CD14-positive monocyte (primary cell): ENCODE results near the gene MRGPRD. TPM values are rescaled to one million over a fixed set of nuclear protein-coding genes. Genes with fewer than 3 reads are reported as not detected.

ENCODE experiments used
- DNase-seq, 3 donors: peaks; one replicate each; pipeline ENCODE4 v3.0.0-alpha.2; 2011 to 2022
- H2AFZ ChIP-seq: 2 replicates; pipeline ENCODE4 v1.6.0; 2012; ENCODE audit warnings: mild to moderate bottlenecking, low read depth, low read length, inconsistent platforms; ENCODE audit not compliant: insufficient read depth, poor library complexity, severe bottlenecking
- H3K27ac ChIP-seq, 2 donors: 1 replicate in 1 of 2; 2 replicates in 1 of 2; pipeline ENCODE4 v1.5.1; 2012 to 2013; ENCODE audit warnings: low read length in 2 of 2, control low read depth in 1 of 2, inconsistent platforms in 1 of 2, low read depth in 1 of 2, mild to moderate bottlenecking in 1 of 2
- H3K27me3 ChIP-seq, 2 donors: one replicate each; pipeline versions ENCODE4 v1.6.0 to v1.6.1; 2011 to 2013; ENCODE audit warnings: low read length in 2 of 2; ENCODE audit not compliant: control insufficient read depth in 2 of 2, insufficient read depth in 2 of 2
- H3K36me3 ChIP-seq, 2 donors: replicated peaks in 1 of 2; 1 replicate in 1 of 2; 2 replicates in 1 of 2; pipeline versions ENCODE4 v1.5.1 to v1.6.1; 2012 to 2013; ENCODE audit warnings: low read length in 2 of 2, control low read depth in 1 of 2, inconsistent platforms in 1 of 2, mild to moderate bottlenecking in 1 of 2; ENCODE audit not compliant: insufficient read depth in 2 of 2, control insufficient read depth in 1 of 2
- H3K4me1 ChIP-seq, 2 donors: 1 replicate in 1 of 2; 2 replicates in 1 of 2; pipeline versions ENCODE4 v1.5.1 to v1.6.1; 2012 to 2013; ENCODE audit warnings: low read length in 2 of 2, control low read depth in 1 of 2, inconsistent platforms in 1 of 2, mild to moderate bottlenecking in 1 of 2, moderate library complexity in 1 of 2; ENCODE audit not compliant: insufficient read depth in 2 of 2, control insufficient read depth in 1 of 2
- H3K4me2 ChIP-seq: replicated peaks from 2 replicates; pipeline ENCODE3; 2012; ENCODE audit warnings: low read length, moderate library complexity, mild to moderate bottlenecking; ENCODE audit not compliant: poor library complexity, severe bottlenecking; ENCODE audit errors: extremely low read depth
- H3K4me3 ChIP-seq, 3 experiments: fragments of 200-600 bp in 1 of 3; sonication (generic) in 1 of 3; replicated peaks in 1 of 3; 1 replicate in 2 of 3; 2 replicates in 1 of 3; pipeline ENCODE4 v1.5.1; 2011 to 2013; ENCODE audit warnings: low read length in 3 of 3, mild to moderate bottlenecking in 3 of 3, control low read depth in 2 of 3, low read depth in 2 of 3, inconsistent platforms in 1 of 3, moderate library complexity in 1 of 3
- H3K79me2 ChIP-seq: 2 replicates; pipeline ENCODE4 v1.6.0; 2012; ENCODE audit warnings: mild to moderate bottlenecking, control low read depth, inconsistent platforms, low read length, moderate library complexity; ENCODE audit not compliant: insufficient read depth
- H3K9ac ChIP-seq: 2 replicates; pipeline ENCODE4 v1.6.0; 2017; ENCODE audit warnings: low read length, mild to moderate bottlenecking; ENCODE audit not compliant: insufficient read depth, poor library complexity, severe bottlenecking
- H3K9me3 ChIP-seq, 2 donors: replicated peaks in 1 of 2; 1 replicate in 1 of 2; 2 replicates in 1 of 2; pipeline versions ENCODE4 v1.5.1 to v1.6.1; 2012 to 2013; ENCODE audit warnings: low read length in 2 of 2, control low read depth in 1 of 2; ENCODE audit not compliant: control insufficient read depth in 1 of 2, insufficient read depth in 1 of 2
- H4K20me1 ChIP-seq: 2 replicates; pipeline ENCODE4 v1.6.0; 2012; ENCODE audit warnings: mild to moderate bottlenecking, low read length, control low read depth, moderate library complexity; ENCODE audit not compliant: insufficient read depth
- H3K27ac Mint-ChIP-seq, 7 donors: one replicate each; pipeline ENCODE4 v1.8.0; 2020; ENCODE audit warnings: mild to moderate bottlenecking in 7 of 7, mixed read lengths in 7 of 7, moderate library complexity in 6 of 7, inconsistent platforms in 2 of 7
- H3K27me3 Mint-ChIP-seq, 3 donors: one replicate each; pipeline ENCODE4 v1.8.0; 2021 to 2022; ENCODE audit warnings: low read depth in 3 of 3, mild to moderate bottlenecking in 3 of 3, mixed read lengths in 3 of 3, moderate library complexity in 3 of 3, inconsistent platforms in 1 of 3
- H3K36me3 Mint-ChIP-seq, 2 donors: one replicate each; pipeline ENCODE4 v1.8.0; 2020; ENCODE audit warnings: mixed read lengths in 2 of 2, inconsistent platforms in 1 of 2, mild to moderate bottlenecking in 1 of 2
- H3K4me1 Mint-ChIP-seq: one replicate; pipeline ENCODE4 v1.8.0; 2020; ENCODE audit warnings: mild to moderate bottlenecking, mixed read lengths
- H3K4me3 Mint-ChIP-seq, 2 donors: one replicate each; pipeline ENCODE4 v1.8.0; 2020; ENCODE audit warnings: mild to moderate bottlenecking in 2 of 2, mixed read lengths in 2 of 2, moderate library complexity in 1 of 2
- H3K9me3 Mint-ChIP-seq, 7 donors: one replicate each; pipeline ENCODE4 v1.8.0; 2020 to 2022; ENCODE audit warnings: mixed read lengths in 7 of 7, mild to moderate bottlenecking in 6 of 7, moderate library complexity in 6 of 7, inconsistent platforms in 2 of 7
- CTCF ChIP-seq: fragments of 200-600 bp; IDR thresholded peaks from one replicate; pipeline ENCODE4 v1.8.0; 2022; ENCODE audit warnings: antibody characterized with exemption, mild to moderate bottlenecking
- WGBS: methylation state at CpG from one replicate; pipeline ENCODE4 v1.1.5; 2013; ENCODE audit warnings: missing lambda C conversion rate; ENCODE audit not compliant: insufficient coverage; 5-methylcytosine and 5-hydroxymethylcytosine counted together
- intact Hi-C, 2 donors: fragments of 100-400 bp; cut with micrococcal nuclease; formaldehyde crosslinking; loops; one replicate each; pipeline versions ENCODE4 v1.15.0 to v1.15.1; 2023
- polyA plus RNA-seq, 3 donors: library from polyadenylated mRNA; depleted of rRNA in 1 of 3; unstranded in 2 of 3; stranded (reverse) in 1 of 3; fragments of 300-500 nt in 2 of 3; fragments of >200 nt in 1 of 3; fragmentation: Illumina TruSeq in 2 of 3; gene quantifications; 1 replicate in 2 of 3; 2 replicates in 1 of 3; pipeline ENCODE4 v1.2.3, GENCODE V29; 2012 to 2021

MRGPRD gene
- polyA plus RNA-seq, 3 donors = not detected

DNA sequence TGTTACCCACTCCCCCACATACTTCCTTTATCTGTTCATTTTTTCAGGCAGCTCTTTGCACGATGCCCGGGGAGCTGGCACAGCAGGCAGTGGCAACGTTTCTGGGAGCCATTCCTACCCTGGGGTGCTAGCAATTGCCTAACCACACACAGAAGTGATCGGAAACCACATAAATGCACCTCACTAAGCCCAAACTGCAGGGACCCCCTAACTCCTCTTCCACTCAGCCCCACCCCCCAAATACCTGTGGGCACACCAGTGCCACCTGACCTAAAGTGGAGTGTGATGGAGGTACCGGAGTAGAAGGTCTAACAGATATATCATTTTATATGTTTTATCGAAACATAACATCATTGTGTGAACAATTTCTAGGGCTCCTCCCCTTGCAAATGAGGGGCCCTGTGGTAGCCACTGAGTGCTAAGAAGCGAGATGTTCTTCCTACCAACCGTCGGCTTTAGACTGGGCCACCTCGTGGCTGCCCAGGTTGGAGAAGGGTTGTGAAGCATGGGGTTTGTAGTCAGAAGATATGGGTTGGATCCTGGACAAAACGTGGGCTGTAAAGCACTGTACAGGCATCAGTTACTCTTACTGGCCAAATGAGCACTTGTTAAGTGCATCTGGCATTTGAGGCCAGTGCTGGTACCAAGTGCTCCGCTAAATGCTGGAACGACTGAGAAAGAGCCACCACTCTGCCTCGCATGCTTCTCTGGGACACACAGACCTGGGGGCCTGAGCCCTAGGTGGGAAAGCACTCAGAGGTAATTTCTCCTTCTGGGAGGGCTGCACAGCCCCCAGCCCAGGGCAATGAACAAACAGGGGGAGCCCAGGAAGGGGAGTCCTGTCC, 2.8 kb downstream of the MRGPRD start:
- Histone ChIP-seq H3K27me3 (peaks cover 0 to 4% of the 10 kb centered on the region in 2 donors), H3K4me2 (no peak overlapping the region), H3K36me3 (no peaks in the 10 kb centered on the region), H2AFZ (peak overlapping the region; percentile 27), H3K9ac (no peak overlapping the region), H4K20me1 (no peaks in the 10 kb centered on the region), H3K79me2 (no peaks in the 10 kb centered on the region), H3K4me1 (no peaks in the 10 kb centered on the region), H3K4me3 (no peak overlapping the region), H3K27ac (no peak overlapping the region), H3K9me3 (no peaks in the 10 kb centered on the region)
- intact Hi-C loops = no loop called here
- H3K9me3 Mint-ChIP-seq = peaks cover 0 to 12% (median 2%) of the 10 kb centered on the region in 7 donors
- H3K27me3 Mint-ChIP-seq = peaks cover 13 to 27% (median 22%) of the 10 kb centered on the region in 3 donors
- H3K4me3 Mint-ChIP-seq = no peak overlapping the region
- no peak for DNase-seq
- 88% methylated on average over 8 of the region's 14 CpGs for WGBS
- no peaks in the 10 kb centered on the region for H3K36me3 Mint-ChIP-seq
- no peak for TF ChIP-seq CTCF
- H3K27ac Mint-ChIP-seq = no peak overlapping the region
- peaks cover 1% of the 10 kb centered on the region for H3K4me1 Mint-ChIP-seq

GRCh38 chr11:68976563-68976962, 4.2 kb downstream of the MRGPRD start:
- peaks cover 0 to 3% of the 10 kb centered on the region in 2 donors for H3K27me3 ChIP-seq
- no peak overlapping the region for H3K4me2 ChIP-seq
- no peak overlapping the region for H2AFZ ChIP-seq
- Mint-ChIP-seq H3K4me1 (peaks cover 1% of the 10 kb centered on the region), H3K4me3 (no peak overlapping the region), H3K36me3 (no peaks in the 10 kb centered on the region), H3K27me3 (peaks cover 10 to 23% (median 20%) of the 10 kb centered on the region in 3 donors), H3K9me3 (peaks cover 0 to 5% (median 0%) of the 10 kb centered on the region in 7 donors), H3K27ac (no peak overlapping the region)
- H3K9ac ChIP-seq = no peak overlapping the region
- no peaks in the 10 kb centered on the region for H4K20me1 ChIP-seq
- H3K36me3 ChIP-seq = no peaks in the 10 kb centered on the region
- no peaks in the 10 kb centered on the region for H3K9me3 ChIP-seq
- no peak overlapping the region for H3K27ac ChIP-seq
- H3K4me3 ChIP-seq = no peak overlapping the region
- TF ChIP-seq CTCF = no peak
- H3K79me2 ChIP-seq = no peaks in the 10 kb centered on the region
- intact Hi-C loops = no loop called here
- H3K4me1 ChIP-seq = no peaks in the 10 kb centered on the region
- no peak for DNase-seq
- 100% methylated on average over 1 of the region's 4 CpGs for WGBS
